Testis (tissue), 2 donors: ENCODE measurements around the gene BASP1.

Experiments used
- POLR2A ChIP-seq: fragments of 450-650 bp; IDR thresholded peaks from one replicate; pipeline ENCODE4 v1.6.1; 2017; ENCODE audit warnings: antibody characterized with exemption, mild to moderate bottlenecking, moderate library complexity
- TF ChIP-seq, protein P1 (sequence below), 3 experiments: fragments of 450-650 bp in 2 of 3; fragments of 200-600 bp in 1 of 3; sonication (generic) in 1 of 3; IDR thresholded peaks; one replicate each; pipeline ENCODE4 v1.5.1; 2016 to 2019; ENCODE audit warnings: antibody characterized with exemption in 3 of 3, mild to moderate bottlenecking in 2 of 3, moderate library complexity in 1 of 3

DNA sequence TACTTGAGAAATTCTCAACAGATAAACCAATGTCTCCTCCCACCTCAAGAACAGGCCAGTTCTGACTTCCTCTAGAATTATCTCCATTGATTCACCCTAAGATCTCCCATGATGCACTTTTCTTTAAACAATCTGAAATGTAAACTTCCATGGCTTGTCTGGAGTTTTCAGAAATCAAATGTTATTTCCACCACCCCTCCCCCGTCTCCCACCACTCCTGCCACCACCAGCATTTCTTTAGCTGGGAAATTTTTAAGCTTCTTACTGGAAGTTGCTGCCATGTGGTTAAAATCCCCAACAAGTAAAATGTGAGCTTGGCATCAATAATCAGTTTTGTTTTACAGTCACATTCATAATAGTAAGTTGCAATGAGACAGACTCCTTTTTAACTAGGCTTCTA, 32.8 kb upstream of the BASP1 start:
- TF ChIP-seq, protein P1, sequence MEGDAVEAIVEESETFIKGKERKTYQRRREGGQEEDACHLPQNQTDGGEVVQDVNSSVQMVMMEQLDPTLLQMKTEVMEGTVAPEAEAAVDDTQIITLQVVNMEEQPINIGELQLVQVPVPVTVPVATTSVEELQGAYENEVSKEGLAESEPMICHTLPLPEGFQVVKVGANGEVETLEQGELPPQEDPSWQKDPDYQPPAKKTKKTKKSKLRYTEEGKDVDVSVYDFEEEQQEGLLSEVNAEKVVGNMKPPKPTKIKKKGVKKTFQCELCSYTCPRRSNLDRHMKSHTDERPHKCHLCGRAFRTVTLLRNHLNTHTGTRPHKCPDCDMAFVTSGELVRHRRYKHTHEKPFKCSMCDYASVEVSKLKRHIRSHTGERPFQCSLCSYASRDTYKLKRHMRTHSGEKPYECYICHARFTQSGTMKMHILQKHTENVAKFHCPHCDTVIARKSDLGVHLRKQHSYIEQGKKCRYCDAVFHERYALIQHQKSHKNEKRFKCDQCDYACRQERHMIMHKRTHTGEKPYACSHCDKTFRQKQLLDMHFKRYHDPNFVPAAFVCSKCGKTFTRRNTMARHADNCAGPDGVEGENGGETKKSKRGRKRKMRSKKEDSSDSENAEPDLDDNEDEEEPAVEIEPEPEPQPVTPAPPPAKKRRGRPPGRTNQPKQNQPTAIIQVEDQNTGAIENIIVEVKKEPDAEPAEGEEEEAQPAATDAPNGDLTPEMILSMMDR (IDR thresholded peaks at IDR 0.05), result no peak
- TF ChIP-seq POLR2A, result no peak
